Liver (tissue), 9 donors: ENCODE data around the gene KCNN3. TPM values are rescaled to one million over a fixed set of nuclear protein-coding genes. Genes with fewer than 3 reads are reported as not detected.

Source experiments
- DNase-seq: peaks from one replicate; pipeline ENCODE4 v3.0.0-alpha.2; 2017; ENCODE audit warnings: low spot score
- H3K27ac ChIP-seq, 2 donors: one replicate each; pipeline ENCODE4 v1.7.0; 2013; ENCODE audit warnings: inconsistent platforms in 2 of 2, low read length in 2 of 2, control low read depth in 1 of 2, low read depth in 1 of 2, mild to moderate bottlenecking in 1 of 2
- H3K27me3 ChIP-seq, 4 donors: one replicate each; pipeline versions ENCODE4 v1.6.1 to v1.7.0; 2013; ENCODE audit warnings: low read length in 3 of 4, inconsistent platforms in 1 of 4, mild to moderate bottlenecking in 1 of 4, moderate library complexity in 1 of 4; ENCODE audit not compliant: control insufficient read depth in 4 of 4, insufficient read depth in 4 of 4
- H3K36me3 ChIP-seq, 4 donors: one replicate each; pipeline versions ENCODE4 v1.6.1 to v1.7.0; 2013; ENCODE audit warnings: low read length in 3 of 4, mild to moderate bottlenecking in 3 of 4, low read depth in 1 of 4, moderate library complexity in 1 of 4; ENCODE audit not compliant: control insufficient read depth in 4 of 4, insufficient read depth in 3 of 4
- H3K4me1 ChIP-seq, 4 donors: one replicate each; pipeline versions ENCODE4 v1.6.1 to v1.7.0; 2013; ENCODE audit warnings: low read length in 3 of 4, mild to moderate bottlenecking in 3 of 4, moderate library complexity in 1 of 4; ENCODE audit not compliant: control insufficient read depth in 4 of 4, insufficient read depth in 4 of 4
- H3K4me3 ChIP-seq, 3 donors: one replicate each; pipeline versions ENCODE4 v1.6.1 to v1.7.0; 2013; ENCODE audit warnings: low read length in 3 of 3, control low read depth in 1 of 3, low read depth in 1 of 3, mild to moderate bottlenecking in 1 of 3
- H3K9ac ChIP-seq, 2 donors: one replicate each; pipeline ENCODE4 v1.7.0; 2013; ENCODE audit warnings: low read length in 2 of 2, mild to moderate bottlenecking in 2 of 2, moderate library complexity in 2 of 2, control low read depth in 1 of 2, low read depth in 1 of 2
- H3K9me3 ChIP-seq, 4 donors: one replicate each; pipeline versions ENCODE4 v1.6.1 to v1.7.0; 2013; ENCODE audit warnings: low read length in 3 of 4; ENCODE audit not compliant: control insufficient read depth in 4 of 4
- EGR1 ChIP-seq, 2 donors: IDR thresholded peaks; 2 replicates each; pipeline ENCODE4 v1.6.1; 2016 to 2018; ENCODE audit warnings: antibody characterized with exemption in 2 of 2, low read depth in 2 of 2
- FOXA1 ChIP-seq: IDR thresholded peaks from 2 replicates; pipeline ENCODE4 v1.6.1; 2016; ENCODE audit warnings: antibody characterized with exemption
- FOXA2 ChIP-seq: IDR thresholded peaks from 2 replicates; pipeline ENCODE4 v1.6.1; 2016; ENCODE audit warnings: antibody characterized with exemption
- GABPA ChIP-seq, 2 donors: IDR thresholded peaks in 1 of 2; conservative IDR thresholded peaks in 1 of 2; 2 replicates each; pipeline ENCODE4 v1.6.1; 2016; ENCODE audit warnings: antibody characterized with exemption in 2 of 2, mild to moderate bottlenecking in 1 of 2, moderate library complexity in 1 of 2
- HNF4G ChIP-seq: IDR thresholded peaks from 2 replicates; pipeline ENCODE4 v1.6.1; 2016; ENCODE audit warnings: antibody characterized with exemption
- JUND ChIP-seq, 2 donors: IDR thresholded peaks; 2 replicates each; pipeline ENCODE4 v1.6.1; 2016; ENCODE audit warnings: antibody characterized with exemption in 2 of 2
- RAD21 ChIP-seq, 2 donors: IDR thresholded peaks; 2 replicates each; pipeline ENCODE4 v1.6.1; 2016; ENCODE audit warnings: antibody characterized with exemption in 2 of 2, mild to moderate bottlenecking in 2 of 2
- REST ChIP-seq: IDR thresholded peaks from 2 replicates; pipeline ENCODE4 v1.6.1; 2016; ENCODE audit warnings: antibody characterized with exemption, mild to moderate bottlenecking
- RXRA ChIP-seq, 2 donors: IDR thresholded peaks; 2 replicates each; pipeline ENCODE4 v1.6.1; 2017 to 2018; ENCODE audit warnings: antibody characterized with exemption in 2 of 2, mild to moderate bottlenecking in 1 of 2
- TAF1 ChIP-seq: conservative IDR thresholded peaks from 2 replicates; pipeline ENCODE4 v1.6.1; 2016; ENCODE audit warnings: antibody characterized with exemption, mild to moderate bottlenecking
- WGBS: extraction: QIAGEN DNeasy Blood & Tissue Kit; methylation state at CpG from one replicate; pipeline ENCODE4 v1.1.7; 2013; 5-methylcytosine and 5-hydroxymethylcytosine counted together
- polyA plus RNA-seq, 2 donors: library from polyadenylated mRNA; stranded (reverse) in 1 of 2; unstranded in 1 of 2; fragments of 200-250 nt in 1 of 2; fragments of >200 nt in 1 of 2; fragmentation: Nextera tagmentation in 1 of 2; extraction: Ambion mirVana in 1 of 2; gene quantifications; one replicate each; pipeline versions ENCODE4 v1.2.1 to v1.2.3, GENCODE V29; 2013 to 2015
- total RNA-seq, 2 donors: library from RNA; depleted of rRNA; stranded (reverse); fragments of >200 nt; gene quantifications; one replicate each; pipeline ENCODE4 v1.2.3, GENCODE V29; 2014
- TF ChIP-seq, protein P1 (sequence below): IDR thresholded peaks from 2 replicates; pipeline ENCODE4 v1.6.1; 2016; ENCODE audit warnings: antibody characterized with exemption
- TF ChIP-seq, protein P2 (sequence below): IDR thresholded peaks from 2 replicates; pipeline ENCODE4 v1.6.1; 2016; ENCODE audit warnings: antibody characterized with exemption
- TF ChIP-seq, protein P3 (sequence below): fragments of 150-350 bp; IDR thresholded peaks from 2 replicates; pipeline ENCODE4 v1.5.1; 2017; ENCODE audit warnings: improper control_type of control experiment, low read depth, low read length; ENCODE audit not compliant: missing input control
- TF ChIP-seq, protein P4 (sequence below): IDR thresholded peaks from 2 replicates; pipeline ENCODE4 v1.6.1; 2016; ENCODE audit warnings: antibody characterized with exemption
- donor health status: healthy.
- donor health status: healthy.
- donor health status: healthy.
- donor health status: healthy.
- donor health status: healthy.

The KCNN3 gene
- total and polyA plus RNA-seq, 4 donors, result 0.09 to 0.68 (median 0.15) TPM

- no peak for DNase-seq
- Histone ChIP-seq H3K9me3 (no peaks in the 10 kb centered on the region), H3K36me3 (no peaks in the 10 kb centered on the region), H3K4me3 (no peak overlapping the region), H3K27ac (no peak overlapping the region), H3K27me3 (no peaks in the 10 kb centered on the region), H3K9ac (no peak overlapping the region), H3K4me1 (no peaks in the 10 kb centered on the region)
- no peak for TF ChIP-seq GABPA (IDR thresholded peaks at IDR 0.05 in 1 of 2, conservative IDR thresholded peaks at IDR 0.05 in 1 of 2)
- TF ChIP-seq FOXA2, result no peak
- TF ChIP-seq, protein P1, sequence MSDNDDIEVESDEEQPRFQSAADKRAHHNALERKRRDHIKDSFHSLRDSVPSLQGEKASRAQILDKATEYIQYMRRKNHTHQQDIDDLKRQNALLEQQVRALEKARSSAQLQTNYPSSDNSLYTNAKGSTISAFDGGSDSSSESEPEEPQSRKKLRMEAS, result no peak
- no peak for TF ChIP-seq REST
- TF ChIP-seq TAF1, result no peak
- TF ChIP-seq JUND (IDR thresholded peaks at IDR 0.05), result no peak
- TF ChIP-seq, protein P2, sequence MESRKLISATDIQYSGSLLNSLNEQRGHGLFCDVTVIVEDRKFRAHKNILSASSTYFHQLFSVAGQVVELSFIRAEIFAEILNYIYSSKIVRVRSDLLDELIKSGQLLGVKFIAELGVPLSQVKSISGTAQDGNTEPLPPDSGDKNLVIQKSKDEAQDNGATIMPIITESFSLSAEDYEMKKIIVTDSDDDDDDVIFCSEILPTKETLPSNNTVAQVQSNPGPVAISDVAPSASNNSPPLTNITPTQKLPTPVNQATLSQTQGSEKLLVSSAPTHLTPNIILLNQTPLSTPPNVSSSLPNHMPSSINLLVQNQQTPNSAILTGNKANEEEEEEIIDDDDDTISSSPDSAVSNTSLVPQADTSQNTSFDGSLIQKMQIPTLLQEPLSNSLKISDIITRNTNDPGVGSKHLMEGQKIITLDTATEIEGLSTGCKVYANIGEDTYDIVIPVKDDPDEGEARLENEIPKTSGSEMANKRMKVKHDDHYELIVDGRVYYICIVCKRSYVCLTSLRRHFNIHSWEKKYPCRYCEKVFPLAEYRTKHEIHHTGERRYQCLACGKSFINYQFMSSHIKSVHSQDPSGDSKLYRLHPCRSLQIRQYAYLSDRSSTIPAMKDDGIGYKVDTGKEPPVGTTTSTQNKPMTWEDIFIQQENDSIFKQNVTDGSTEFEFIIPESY, result no peak
- no peak for TF ChIP-seq RAD21 (IDR thresholded peaks at IDR 0.05)
- TF ChIP-seq, protein P3, sequence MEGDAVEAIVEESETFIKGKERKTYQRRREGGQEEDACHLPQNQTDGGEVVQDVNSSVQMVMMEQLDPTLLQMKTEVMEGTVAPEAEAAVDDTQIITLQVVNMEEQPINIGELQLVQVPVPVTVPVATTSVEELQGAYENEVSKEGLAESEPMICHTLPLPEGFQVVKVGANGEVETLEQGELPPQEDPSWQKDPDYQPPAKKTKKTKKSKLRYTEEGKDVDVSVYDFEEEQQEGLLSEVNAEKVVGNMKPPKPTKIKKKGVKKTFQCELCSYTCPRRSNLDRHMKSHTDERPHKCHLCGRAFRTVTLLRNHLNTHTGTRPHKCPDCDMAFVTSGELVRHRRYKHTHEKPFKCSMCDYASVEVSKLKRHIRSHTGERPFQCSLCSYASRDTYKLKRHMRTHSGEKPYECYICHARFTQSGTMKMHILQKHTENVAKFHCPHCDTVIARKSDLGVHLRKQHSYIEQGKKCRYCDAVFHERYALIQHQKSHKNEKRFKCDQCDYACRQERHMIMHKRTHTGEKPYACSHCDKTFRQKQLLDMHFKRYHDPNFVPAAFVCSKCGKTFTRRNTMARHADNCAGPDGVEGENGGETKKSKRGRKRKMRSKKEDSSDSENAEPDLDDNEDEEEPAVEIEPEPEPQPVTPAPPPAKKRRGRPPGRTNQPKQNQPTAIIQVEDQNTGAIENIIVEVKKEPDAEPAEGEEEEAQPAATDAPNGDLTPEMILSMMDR, result no peak
- no peak for TF ChIP-seq HNF4G
- TF ChIP-seq, protein P4, sequence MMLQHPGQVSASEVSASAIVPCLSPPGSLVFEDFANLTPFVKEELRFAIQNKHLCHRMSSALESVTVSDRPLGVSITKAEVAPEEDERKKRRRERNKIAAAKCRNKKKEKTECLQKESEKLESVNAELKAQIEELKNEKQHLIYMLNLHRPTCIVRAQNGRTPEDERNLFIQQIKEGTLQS, result no peak
- no peak for TF ChIP-seq RXRA (IDR thresholded peaks at IDR 0.05)
- no peak for TF ChIP-seq EGR1 (IDR thresholded peaks at IDR 0.05; ENCODE audit: low read depth in 2 of 2)
- TF ChIP-seq FOXA1, result no peak
- 63% methylated on average over 10 of the region's 10 CpGs for WGBS
These were observed 139.0 kb downstream of the KCNN3 start for GRCh38 chr1:154730986-154731489.

GRCh38 chr1:154730259-154730658 lies 139.8 kb downstream of the KCNN3 start:
- DNase-seq, result no peak
- Histone ChIP-seq H3K9me3 (no peaks in the 10 kb centered on the region), H3K27me3 (no peaks in the 10 kb centered on the region), H3K27ac (no peak overlapping the region), H3K9ac (no peak overlapping the region), H3K4me3 (no peak overlapping the region), H3K4me1 (no peaks in the 10 kb centered on the region), H3K36me3 (no peaks in the 10 kb centered on the region)
- 73% methylated on average over 1 of the region's 1 CpG for WGBS
- no peak for TF ChIP-seq REST
- TF ChIP-seq HNF4G, result no peak
